Measurements from ENCODE around the gene SIRPA. TPM values are rescaled to one million over a fixed set of nuclear protein-coding genes. Genes with fewer than 3 reads are reported as not detected.

Gene SIRPA
- total RNA-seq, 2 experiments from 2014 or later, result 0.12 to 0.31 TPM

DNA sequence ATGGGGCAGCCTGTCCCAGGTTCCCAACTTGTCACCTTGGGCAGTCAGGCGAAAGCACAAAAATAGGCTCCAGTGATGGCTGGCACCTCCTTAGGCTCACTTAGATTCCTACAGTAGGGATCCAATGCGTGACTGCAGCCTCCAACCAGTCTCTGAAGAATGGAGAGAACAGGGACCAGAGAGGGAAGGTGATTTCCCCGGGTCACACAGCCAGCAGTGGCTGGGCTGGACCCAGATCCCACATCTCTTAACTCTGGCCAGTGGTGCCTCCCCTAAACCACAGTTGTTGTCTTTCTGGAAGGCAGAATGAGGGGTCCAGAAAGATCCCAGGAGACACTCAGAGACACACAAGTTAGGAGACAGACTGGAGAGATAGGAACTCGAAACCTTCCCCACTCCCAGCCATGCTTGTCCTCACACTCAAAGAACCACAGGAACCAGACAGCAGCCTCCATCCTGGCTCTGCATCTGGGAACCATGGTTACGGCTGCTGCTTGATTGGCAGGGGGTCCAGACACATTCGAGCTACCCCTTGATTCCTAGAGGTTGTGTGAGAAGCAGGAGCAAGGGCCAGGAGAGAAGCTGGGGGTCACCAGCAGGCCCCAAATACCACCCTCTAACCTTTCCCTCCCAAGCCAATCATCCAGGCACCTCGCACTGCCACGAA, 33.1 kb upstream of the SIRPA start:
- H3K27ac Mint-ChIP-seq, result no peak overlapping the region
- no peaks in the 10 kb centered on the region for H3K36me3 Mint-ChIP-seq
- H3K4me1 Mint-ChIP-seq, result peaks cover 2% of the 10 kb centered on the region
- H3K27me3 Mint-ChIP-seq, result peaks cover 14% of the 10 kb centered on the region
- no peak for DNase-seq
- no peak overlapping the region for H3K4me3 Mint-ChIP-seq
- H3K9me3 Mint-ChIP-seq, result no peaks in the 10 kb centered on the region

DNA sequence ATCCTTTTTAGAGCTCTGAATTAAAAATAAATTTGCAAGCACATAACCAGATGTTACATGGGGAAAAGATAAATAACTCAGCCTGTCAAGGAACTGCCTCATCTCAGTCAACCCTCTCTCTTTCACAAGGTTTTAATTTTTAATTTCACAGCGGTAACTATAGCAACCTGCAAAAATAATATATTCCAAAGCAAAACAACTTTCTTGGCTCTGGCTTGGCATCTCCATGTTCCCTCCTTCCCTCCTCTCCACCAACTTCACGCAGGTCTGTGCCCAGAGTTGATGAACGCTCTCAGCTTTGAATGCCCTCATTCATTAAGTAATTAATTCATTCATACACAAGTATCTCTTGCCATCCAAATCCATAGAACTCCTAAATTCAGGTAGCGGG, 32.5 kb upstream of the SIRPA start:
- Mint-ChIP-seq H3K9me3 (no peaks in the 10 kb centered on the region), H3K4me1 (peaks cover 2% of the 10 kb centered on the region), H3K36me3 (no peaks in the 10 kb centered on the region), H3K27me3 (peaks cover 19% of the 10 kb centered on the region), H3K27ac (no peak overlapping the region), H3K4me3 (no peak overlapping the region)
- DNase-seq, result no peak

DNA sequence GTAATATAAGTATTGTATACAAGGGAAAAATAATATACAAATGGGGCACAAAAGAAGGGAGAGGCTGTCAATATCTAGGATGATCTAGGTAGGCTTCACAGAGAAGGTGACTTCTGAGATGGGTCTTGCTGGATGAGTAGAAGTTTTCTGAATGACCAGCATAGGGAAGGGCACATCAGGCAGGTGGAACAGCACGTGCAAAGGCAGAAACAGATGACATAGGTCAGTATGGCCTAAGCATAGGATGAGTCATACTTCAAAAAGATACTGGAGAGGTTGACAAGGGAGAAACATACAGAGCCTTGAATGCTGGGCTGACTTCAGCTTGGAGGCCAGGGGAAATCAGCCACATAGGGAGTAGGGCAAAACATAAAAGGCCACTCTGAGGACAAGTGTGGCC, 31.9 kb upstream of the SIRPA start:
- DNase-seq, result no peak
- peaks cover 2% of the 10 kb centered on the region for H3K4me1 Mint-ChIP-seq
- H3K9me3 Mint-ChIP-seq, result no peaks in the 10 kb centered on the region
- no peak overlapping the region for H3K4me3 Mint-ChIP-seq
- H3K36me3 Mint-ChIP-seq, result no peaks in the 10 kb centered on the region
- peaks cover 26% of the 10 kb centered on the region for H3K27me3 Mint-ChIP-seq
- no peak overlapping the region for H3K27ac Mint-ChIP-seq

DNA sequence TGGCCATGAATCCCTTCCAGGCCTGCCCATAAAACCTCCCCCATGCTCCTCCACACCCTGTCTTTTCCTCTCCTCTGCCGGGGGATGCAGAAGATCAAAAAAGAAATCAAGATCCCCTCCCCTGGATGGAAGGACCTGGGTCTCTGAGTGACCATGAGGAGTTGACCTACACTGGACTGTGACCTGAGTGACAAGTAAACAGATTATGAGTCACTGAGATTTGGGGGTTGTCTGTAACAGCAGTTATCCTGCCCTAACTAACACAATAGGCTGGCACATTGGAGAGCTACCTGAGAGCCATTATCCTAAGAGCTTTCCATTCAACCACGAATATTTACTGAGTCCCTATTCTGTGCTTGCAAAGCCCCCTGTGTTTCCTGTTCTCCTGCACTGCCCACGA, 28.4 kb upstream of the SIRPA start:
- Mint-ChIP-seq H3K9me3 (no peaks in the 10 kb centered on the region), H3K4me3 (no peak overlapping the region), H3K36me3 (no peaks in the 10 kb centered on the region), H3K27me3 (peaks cover 38% of the 10 kb centered on the region), H3K4me1 (no peaks in the 10 kb centered on the region), H3K27ac (no peak overlapping the region)
- DNase-seq, result no peak

DNA sequence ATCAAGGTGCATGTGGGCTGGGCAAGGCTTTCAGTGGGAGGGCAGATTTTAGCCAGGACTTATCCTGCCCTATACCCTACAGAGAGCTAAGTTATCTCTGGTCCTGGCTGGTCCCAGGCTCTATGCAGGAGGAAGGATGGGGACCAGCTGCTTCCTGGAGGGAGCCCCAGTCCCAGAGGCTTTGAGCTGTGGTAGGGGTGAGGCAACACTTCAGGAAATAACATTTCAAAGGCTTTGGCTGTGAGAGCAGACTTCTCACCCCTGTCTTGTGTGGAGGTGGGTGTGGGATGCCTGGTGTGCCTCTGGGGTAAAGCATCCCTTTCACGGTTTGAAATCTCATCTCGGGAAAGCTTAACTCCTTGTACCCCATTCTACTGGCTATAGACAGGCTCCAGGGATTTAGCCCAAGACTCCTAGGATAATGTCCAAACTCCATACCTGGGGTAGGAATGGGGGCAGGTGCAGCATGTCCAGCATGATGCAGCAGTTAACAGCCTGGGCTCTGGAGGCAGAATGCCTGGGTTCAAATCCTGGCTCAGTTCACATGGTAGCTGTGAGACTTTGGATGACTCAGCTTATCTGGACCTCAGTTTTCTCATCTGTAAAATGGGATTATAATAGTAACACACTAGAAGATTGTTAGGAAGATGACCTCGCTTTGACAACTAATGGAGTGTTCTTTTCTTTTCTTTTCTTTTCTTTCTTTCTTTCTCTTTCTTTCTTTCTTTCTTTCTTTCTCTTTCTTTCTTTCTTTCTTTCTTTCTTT, 27.5 kb upstream of the SIRPA start:
- no peak for DNase-seq
- Mint-ChIP-seq H3K27ac (no peak overlapping the region), H3K36me3 (no peaks in the 10 kb centered on the region), H3K9me3 (no peaks in the 10 kb centered on the region), H3K27me3 (peaks cover 37% of the 10 kb centered on the region), H3K4me1 (no peaks in the 10 kb centered on the region), H3K4me3 (no peak overlapping the region)

DNA sequence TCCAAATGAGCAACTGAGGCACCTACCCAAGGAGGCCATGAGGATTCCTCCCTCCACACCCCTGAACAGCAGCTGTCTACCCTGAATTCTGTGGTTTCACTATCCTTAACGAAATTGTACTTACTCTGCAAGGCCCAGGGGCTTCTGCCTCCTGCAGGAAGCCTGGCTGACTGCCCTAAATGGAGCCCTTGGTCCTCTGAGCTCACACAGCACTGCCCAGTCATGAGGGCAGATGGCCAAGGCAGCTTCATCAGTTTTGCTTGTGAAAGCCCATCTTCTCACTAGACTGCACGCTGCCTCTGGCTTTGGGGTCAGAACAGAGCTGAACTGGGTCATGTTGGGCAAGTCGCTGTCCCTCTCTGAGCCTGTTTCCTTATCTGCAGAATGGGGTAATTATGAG, 26.4 kb upstream of the SIRPA start:
- no peak overlapping the region for H3K27ac Mint-ChIP-seq
- H3K9me3 Mint-ChIP-seq, result no peaks in the 10 kb centered on the region
- peaks cover 39% of the 10 kb centered on the region for H3K27me3 Mint-ChIP-seq
- DNase-seq, result no peak
- no peak overlapping the region for H3K4me3 Mint-ChIP-seq
- no peaks in the 10 kb centered on the region for H3K4me1 Mint-ChIP-seq
- H3K36me3 Mint-ChIP-seq, result no peaks in the 10 kb centered on the region

DNA sequence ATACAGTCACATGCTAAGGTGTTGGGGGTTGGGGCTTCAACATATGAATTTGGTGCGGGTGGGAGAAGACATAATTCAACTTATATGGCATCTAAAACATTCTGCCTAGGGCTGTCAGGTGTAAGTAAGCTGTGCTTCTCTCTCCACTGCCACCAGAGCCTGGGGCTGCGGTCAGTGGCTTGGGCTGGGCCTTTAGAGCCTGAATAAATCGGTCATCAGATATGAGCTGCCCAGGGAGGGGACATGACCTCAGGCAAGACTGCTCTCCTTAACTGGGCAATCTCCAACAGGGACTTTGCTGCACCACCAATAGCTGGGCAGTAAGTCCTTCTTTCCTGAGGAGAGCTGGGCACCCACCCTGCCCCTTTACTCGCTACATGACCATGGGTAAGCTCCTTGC, 24.9 kb upstream of the SIRPA start:
- Mint-ChIP-seq H3K36me3 (no peaks in the 10 kb centered on the region), H3K27ac (no peak overlapping the region), H3K9me3 (no peaks in the 10 kb centered on the region), H3K27me3 (peaks cover 39% of the 10 kb centered on the region), H3K4me3 (no peak overlapping the region), H3K4me1 (no peaks in the 10 kb centered on the region)
- no peak for DNase-seq

DNA sequence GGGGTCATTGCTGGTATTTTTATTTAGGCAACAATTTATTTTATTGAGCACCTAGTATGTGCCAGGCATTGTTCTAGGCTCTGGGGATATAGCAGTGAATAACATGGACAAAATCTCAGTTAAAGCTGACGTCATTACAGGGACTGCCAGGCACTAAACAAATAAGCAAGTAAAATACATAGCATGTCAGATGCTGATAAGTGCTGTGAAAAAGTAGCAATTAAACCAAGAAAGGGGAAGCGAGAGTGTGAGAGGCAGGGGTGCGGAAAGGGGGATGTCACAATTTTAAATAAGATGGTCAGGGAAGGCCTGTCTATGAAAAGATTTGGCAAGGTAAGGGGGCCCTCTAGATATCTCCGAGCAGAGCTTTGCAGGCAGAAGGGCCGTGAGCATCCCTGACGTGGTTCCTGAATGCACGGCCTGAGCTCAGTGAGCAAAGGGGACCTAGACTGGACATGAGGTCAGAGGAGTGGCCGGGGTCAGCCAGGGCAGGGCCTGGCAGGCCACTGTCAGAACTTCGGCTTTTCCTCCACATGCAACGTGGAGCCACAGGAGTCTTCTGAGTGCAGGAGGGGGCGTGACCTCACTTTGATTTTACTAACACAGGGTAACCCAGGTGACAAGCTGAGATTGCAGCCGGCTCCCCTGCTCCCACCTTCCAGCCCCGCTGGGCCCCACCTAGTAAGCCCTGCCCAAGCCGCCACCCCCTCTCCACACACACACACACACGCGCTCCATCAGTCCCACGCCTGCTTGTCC, 24.2 kb upstream of the SIRPA start:
- Mint-ChIP-seq H3K27me3 (peaks cover 39% of the 10 kb centered on the region), H3K27ac (no peak overlapping the region), H3K9me3 (no peaks in the 10 kb centered on the region), H3K4me3 (no peak overlapping the region), H3K36me3 (no peaks in the 10 kb centered on the region), H3K4me1 (no peaks in the 10 kb centered on the region)
- no peak for DNase-seq

DNA sequence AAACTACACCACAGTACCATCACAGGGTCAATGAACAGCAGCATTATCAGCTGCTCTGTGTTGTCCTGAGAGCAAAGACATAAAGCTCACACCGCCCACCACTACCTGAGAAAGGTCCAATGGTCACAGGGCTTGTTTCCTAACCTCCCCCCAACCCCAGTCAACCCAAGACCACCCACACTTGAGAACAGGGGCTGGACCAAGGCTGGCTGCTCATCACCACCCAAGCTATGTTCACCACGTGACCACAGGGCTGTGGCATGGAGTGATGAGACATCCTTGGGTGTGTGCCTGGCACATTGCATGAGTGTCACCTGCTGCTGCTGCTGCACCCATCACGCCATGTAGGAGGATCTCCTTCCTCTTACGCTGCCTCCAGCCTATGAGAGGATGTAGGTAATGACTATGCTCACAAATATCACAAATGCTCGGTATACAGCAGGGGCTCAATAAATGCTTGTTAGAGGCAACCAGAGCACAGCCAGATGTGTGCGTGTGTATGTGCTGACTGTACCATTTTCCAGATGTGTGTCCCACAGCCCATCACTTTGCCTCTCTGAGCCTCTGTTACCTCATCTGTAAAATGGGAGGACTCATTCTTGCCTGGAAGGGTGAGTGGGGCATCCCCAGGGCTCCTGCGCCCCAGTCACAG, 23.3 kb upstream of the SIRPA start:
- H3K4me1 Mint-ChIP-seq, result no peaks in the 10 kb centered on the region
- no peak for DNase-seq
- H3K36me3 Mint-ChIP-seq, result no peaks in the 10 kb centered on the region
- no peaks in the 10 kb centered on the region for H3K9me3 Mint-ChIP-seq
- peaks cover 36% of the 10 kb centered on the region for H3K27me3 Mint-ChIP-seq
- no peak overlapping the region for H3K4me3 Mint-ChIP-seq
- no peak overlapping the region for H3K27ac Mint-ChIP-seq

DNA sequence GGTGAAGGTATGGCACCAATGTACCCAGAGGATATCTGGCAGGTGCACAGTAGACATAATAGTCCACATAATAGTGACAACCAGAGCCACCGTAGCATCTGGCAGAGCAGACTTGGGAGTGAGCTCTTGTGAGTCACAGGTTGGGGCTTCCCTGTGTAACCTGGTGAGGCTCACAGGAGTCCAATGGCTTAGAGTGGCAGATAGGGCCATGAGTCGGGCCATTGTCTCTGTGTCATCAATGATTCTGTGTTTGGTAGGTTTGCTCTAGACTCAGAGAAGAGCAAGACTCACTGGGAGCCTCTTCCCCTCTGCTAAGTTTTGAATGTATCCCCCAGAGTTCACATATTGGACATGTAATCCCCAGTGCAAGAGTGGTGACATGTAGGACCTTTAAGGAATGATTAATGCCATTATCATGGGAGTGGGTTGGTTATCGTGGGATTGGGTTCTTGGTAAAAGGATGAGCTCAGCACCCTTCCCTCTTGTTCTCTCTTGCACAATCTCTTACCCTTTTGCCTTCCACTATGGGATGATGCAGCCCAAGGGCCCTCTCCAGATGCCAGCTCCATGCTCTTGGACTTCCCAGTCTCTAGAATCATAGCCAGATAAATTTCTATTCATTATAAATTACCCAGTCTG, 22.6 kb upstream of the SIRPA start:
- Mint-ChIP-seq H3K27ac (no peak overlapping the region), H3K27me3 (peaks cover 30% of the 10 kb centered on the region), H3K36me3 (no peaks in the 10 kb centered on the region), H3K9me3 (no peaks in the 10 kb centered on the region), H3K4me3 (no peak overlapping the region), H3K4me1 (no peaks in the 10 kb centered on the region)
- no peak for DNase-seq

DNA sequence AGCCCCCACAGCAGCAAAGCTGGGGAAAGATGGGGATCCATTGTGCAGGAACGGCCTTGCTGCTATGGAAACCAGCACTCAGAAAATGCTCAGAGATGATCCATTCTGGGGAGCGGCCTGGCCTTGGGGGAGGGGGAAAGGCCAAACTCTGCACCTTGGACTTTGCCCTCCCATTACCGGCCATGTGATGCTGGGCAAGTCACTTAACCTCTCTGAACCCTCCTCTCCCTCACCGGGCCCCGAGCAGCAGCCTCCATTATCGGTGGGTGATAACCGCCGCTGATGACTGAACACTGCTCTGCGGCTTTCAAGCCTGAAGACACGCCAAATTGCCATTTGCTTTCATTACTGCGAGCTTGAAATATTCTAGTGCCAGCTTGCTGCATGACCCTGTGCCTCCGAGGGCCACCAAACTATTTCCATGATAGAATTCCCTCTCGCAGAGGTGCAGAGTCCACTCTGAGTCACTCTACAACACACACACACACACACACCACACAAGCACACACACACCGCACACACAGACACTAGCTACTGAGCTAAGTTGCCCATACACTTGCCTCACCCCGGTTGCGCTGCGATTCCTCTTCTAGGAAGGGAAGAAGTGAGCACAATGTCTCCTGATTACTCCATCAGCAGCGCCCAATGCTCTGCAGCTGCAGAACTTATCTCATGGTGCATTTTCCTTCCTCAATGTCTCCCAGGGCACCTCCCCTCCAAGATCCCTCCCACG, 20.6 kb upstream of the SIRPA start:
- H3K9me3 Mint-ChIP-seq, result no peaks in the 10 kb centered on the region
- no peaks in the 10 kb centered on the region for H3K36me3 Mint-ChIP-seq

DNA sequence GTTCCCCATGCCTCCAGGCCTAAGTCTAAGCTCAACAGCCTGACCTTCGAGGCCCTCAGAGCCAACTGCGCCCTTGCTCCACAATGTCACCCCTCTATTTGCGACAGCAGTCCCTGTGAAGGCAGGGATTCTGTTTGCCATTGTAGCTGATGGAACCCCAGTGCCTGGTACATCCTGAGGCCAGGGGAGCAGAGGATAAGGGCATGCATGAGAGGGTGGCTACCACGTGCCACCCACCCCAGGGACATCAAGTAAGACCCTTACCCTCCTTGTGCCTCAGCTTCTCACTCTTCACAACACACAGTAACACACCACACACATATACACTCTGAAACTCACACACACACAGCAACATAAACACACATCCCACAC, 20.0 kb upstream of the SIRPA start:
- Mint-ChIP-seq H3K27me3 (peaks cover 16% of the 10 kb centered on the region), H3K36me3 (no peaks in the 10 kb centered on the region), H3K27ac (no peak overlapping the region), H3K4me1 (no peaks in the 10 kb centered on the region), H3K9me3 (no peaks in the 10 kb centered on the region), H3K4me3 (no peak overlapping the region)
- DNase-seq, result no peak

More for the DNA sequence above, 20.6 kb upstream of the SIRPA start:
- no peak for DNase-seq
- Mint-ChIP-seq H3K4me1 (no peaks in the 10 kb centered on the region), H3K27ac (no peak overlapping the region), H3K4me3 (no peak overlapping the region), H3K27me3 (peaks cover 16% of the 10 kb centered on the region)

DNA sequence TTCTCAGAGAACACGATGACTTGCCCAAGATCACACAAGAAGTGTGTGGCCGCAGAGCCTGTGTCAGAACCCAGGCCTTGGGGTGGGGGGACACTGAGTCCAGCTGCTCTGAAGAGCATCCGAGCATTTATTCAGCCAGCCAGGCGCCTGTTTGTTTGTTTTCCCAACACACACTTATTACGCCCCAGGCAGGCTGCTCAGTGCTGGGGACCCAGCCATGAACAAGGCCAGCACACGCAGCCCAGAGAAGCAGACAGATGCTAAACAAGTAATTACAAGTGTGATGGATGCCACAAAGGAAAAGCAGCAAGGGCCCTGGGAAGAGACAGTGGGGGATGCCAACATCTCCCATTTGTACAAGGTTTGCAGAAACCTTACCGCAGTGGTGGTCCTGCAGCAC, 19.4 kb upstream of the SIRPA start:
- Mint-ChIP-seq H3K4me1 (no peaks in the 10 kb centered on the region), H3K36me3 (no peaks in the 10 kb centered on the region), H3K27ac (no peak overlapping the region), H3K4me3 (no peak overlapping the region), H3K9me3 (no peaks in the 10 kb centered on the region), H3K27me3 (peaks cover 14% of the 10 kb centered on the region)
- DNase-seq, result no peak

DNA sequence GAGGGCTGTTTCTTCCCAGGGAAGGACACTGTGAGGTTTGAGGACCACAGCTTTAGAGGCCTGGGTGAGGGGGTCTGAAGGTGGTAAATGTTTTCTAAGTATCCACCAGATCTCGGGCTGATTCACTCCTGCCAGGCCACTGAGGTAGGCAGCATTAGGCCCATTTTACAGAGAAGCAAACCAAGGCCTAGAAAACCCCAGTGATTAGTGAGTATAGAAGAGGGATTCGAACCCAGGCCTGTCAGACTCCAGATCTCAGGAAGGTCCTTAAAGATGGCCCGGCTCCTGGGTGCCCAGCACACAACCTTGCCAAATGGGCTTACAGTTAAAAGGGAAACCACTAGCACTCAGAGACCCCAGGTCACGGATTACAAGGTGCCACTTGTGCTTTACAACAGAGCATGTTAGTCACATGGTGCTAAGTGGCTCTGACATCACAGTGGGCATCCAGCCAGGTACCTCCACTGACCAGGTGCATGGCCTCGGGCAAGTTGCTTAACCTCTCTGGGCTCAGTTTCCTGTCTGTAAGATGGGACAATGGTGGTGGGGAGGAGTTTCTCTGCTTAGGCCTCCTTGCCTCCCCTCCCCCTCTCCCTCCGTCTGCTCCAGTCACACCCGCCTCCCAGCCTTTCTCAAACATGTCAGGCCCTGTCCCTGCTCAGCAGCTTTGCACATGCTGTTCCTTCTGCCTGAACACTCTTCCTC, 18.8 kb upstream of the SIRPA start:
- H3K36me3 Mint-ChIP-seq, result no peaks in the 10 kb centered on the region
- H3K4me3 Mint-ChIP-seq, result no peak overlapping the region
- H3K27me3 Mint-ChIP-seq, result peaks cover 9% of the 10 kb centered on the region
- no peak overlapping the region for H3K27ac Mint-ChIP-seq
- no peaks in the 10 kb centered on the region for H3K4me1 Mint-ChIP-seq
- DNase-seq, result no peak
- no peaks in the 10 kb centered on the region for H3K9me3 Mint-ChIP-seq

Data from activated naive CD8-positive, alpha-beta T cell treated with anti-CD3 and anti-CD28 coated beads for 36 hours (primary cell).